Ovary (tissue), 9 donors: ENCODE data around the gene SND1. TPM values are rescaled to one million over a fixed set of nuclear protein-coding genes. Genes with fewer than 3 reads are reported as not detected.

Experiments used
- DNase-seq, 5 donors: peaks; one replicate each; pipeline ENCODE4 v3.0.0-alpha.2; 2019 to 2020
- H3K27ac ChIP-seq, 2 donors: fragments of 200-600 bp; one replicate each; pipeline versions ENCODE4 v1.5.1 to v1.8.0; 2019 to 2022
- H3K27me3 ChIP-seq: fragments of 200-600 bp; one replicate; pipeline ENCODE4 v1.8.0; 2022
- H3K36me3 ChIP-seq: fragments of 200-600 bp; sonication (generic); one replicate; pipeline ENCODE4 v1.5.1; 2019
- H3K4me1 ChIP-seq: one replicate; pipeline ENCODE4 v1.8.1; 2013; ENCODE audit warnings: mild to moderate bottlenecking, moderate library complexity; ENCODE audit not compliant: insufficient read depth
- H3K4me3 ChIP-seq: fragments of 200-600 bp; sonication (generic); one replicate; pipeline ENCODE4 v1.5.1; 2017
- H3K9me3 ChIP-seq, 2 donors: fragments of 200-600 bp in 1 of 2; sonication (generic) in 1 of 2; one replicate each; pipeline versions ENCODE4 v1.5.1 to v1.8.1; 2013 to 2019; ENCODE audit warnings: mild to moderate bottlenecking in 1 of 2, moderate library complexity in 1 of 2
- CTCF ChIP-seq, 3 donors: fragments of 450-650 bp in 2 of 3; fragments of 200-600 bp in 1 of 3; IDR thresholded peaks; one replicate each; pipeline versions ENCODE4 v1.5.1 to v1.8.0; 2016 to 2022; ENCODE audit warnings: antibody characterized with exemption in 3 of 3, mild to moderate bottlenecking in 1 of 3
- EP300 ChIP-seq: sonication (generic); formaldehyde crosslinking; IDR thresholded peaks from one replicate; pipeline ENCODE4 v1.6.1; 2017; ENCODE audit warnings: antibody characterized with exemption
- POLR2A ChIP-seq: fragments of 450-650 bp; IDR thresholded peaks from one replicate; pipeline ENCODE4 v1.6.1; 2017; ENCODE audit warnings: antibody characterized with exemption, mild to moderate bottlenecking, moderate library complexity
- WGBS, 3 donors: extraction: QIAGEN DNeasy Blood & Tissue Kit in 1 of 3; methylation state at CpG; one replicate each; pipeline versions ENCODE4 v1.1.5 to v1.1.7; 2013 to 2017; 5-methylcytosine and 5-hydroxymethylcytosine counted together
- intact Hi-C, 4 donors: fragments of 100-400 bp; cut with DNase I; formaldehyde crosslinking; loops; one replicate each; pipeline versions ENCODE4 v1.11.0 to v1.15.1; 2022 to 2023
- polyA plus RNA-seq, 2 donors: library from polyadenylated mRNA; stranded (reverse); fragments of 200-250 nt in 1 of 2; fragments of 350-450 nt in 1 of 2; fragmentation: Illumina TruSeq in 1 of 2; extraction: RNeasy Lipid Tissue Mini Kit (QIAGEN cat#74804) in 1 of 2; gene quantifications; one replicate each; pipeline ENCODE4 v1.2.3, GENCODE V29; 2013 to 2014
- total RNA-seq, 7 donors: library from RNA; depleted of rRNA in 2 of 7; stranded (reverse); fragments of >200 nt in 2 of 7; fragmentation: NEBNext Ultra II Directional in 3 of 7; extraction: Animal tissue kit (Norgen Biotek cat#: 25700) in 3 of 7; gene quantifications; one replicate each; pipeline versions ENCODE4 v1.1.0 to v1.2.4, GENCODE V29; 2016 to 2023
- donor health status: DM: no; HTN: no; CAD: no; lungs with moderate emphysema.
- donor health status: DM: no; HTN: no; CAD: no.
- donor health status: Bipolar disorder and iron deficiency.
- donor health status: DM: yes; HTN: yes; CAD: no.
- donor health status: DM: no; HTN: no; CAD: no.
- donor health status: DM: yes; HTN: yes; CAD: no.

Gene SND1
- total and polyA plus RNA-seq, 9 donors = 91.4 to 297 (median 182) TPM

GRCh38 chr7:127752829-127753228 lies 100.8 kb downstream of the SND1 start:
- no peak for DNase-seq

GRCh38 chr7:127754457-127754856 lies 102.5 kb downstream of the SND1 start:
- no peaks in the 10 kb centered on the region for H3K36me3 ChIP-seq
- H3K27ac ChIP-seq = no peak overlapping the region
- H3K9me3 ChIP-seq = no peaks in the 10 kb centered on the region
- DNase-seq = no peak
- H3K4me3 ChIP-seq = no peak overlapping the region
- H3K4me1 ChIP-seq = peaks cover 5% of the 10 kb centered on the region
- intact Hi-C loops = no loop called here
- no peaks in the 10 kb centered on the region for H3K27me3 ChIP-seq
- TF ChIP-seq CTCF (IDR thresholded peaks at IDR 0.05) (no peak), POLR2A (no peak), EP300 (no peak)

More at GRCh38 chr7:127752829-127753228, 100.8 kb downstream of the SND1 start:
- TF ChIP-seq POLR2A = no peak
- Histone ChIP-seq H3K9me3 (no peaks in the 10 kb centered on the region), H3K36me3 (no peaks in the 10 kb centered on the region), H3K27me3 (no peaks in the 10 kb centered on the region), H3K4me1 (peaks cover 5% of the 10 kb centered on the region), H3K4me3 (no peak overlapping the region), H3K27ac (no peak overlapping the region)
- intact Hi-C loops = no loop called here
- WGBS, 3 donors = 24 to 53% (median 27%) methylated on average over 1 of the region's 1 CpG

GRCh38 chr7:127755521-127755920 lies 103.5 kb downstream of the SND1 start:
- DNase-seq = no peak

GRCh38 chr7:127755965-127756364 lies 104.0 kb downstream of the SND1 start:
- intact Hi-C loops = no loop called here
- Histone ChIP-seq H3K27ac (no peak overlapping the region), H3K9me3 (no peaks in the 10 kb centered on the region), H3K27me3 (no peaks in the 10 kb centered on the region), H3K4me1 (peaks cover 4% of the 10 kb centered on the region), H3K36me3 (no peaks in the 10 kb centered on the region), H3K4me3 (no peak overlapping the region)
- WGBS, 3 donors = 65 to 82% (median 78%) methylated on average over 2 of the region's 2 CpGs
- DNase-seq = no peak
- TF ChIP-seq CTCF (IDR thresholded peaks at IDR 0.05) (no peak), EP300 (no peak), POLR2A (no peak)

More at GRCh38 chr7:127755521-127755920, 103.5 kb downstream of the SND1 start:
- Histone ChIP-seq H3K27me3 (no peaks in the 10 kb centered on the region), H3K36me3 (no peaks in the 10 kb centered on the region), H3K9me3 (no peaks in the 10 kb centered on the region), H3K4me3 (no peak overlapping the region), H3K27ac (no peak overlapping the region), H3K4me1 (peaks cover 5% of the 10 kb centered on the region)
- intact Hi-C loops = no loop called here
- WGBS, 3 donors = 43 to 60% (median 50%) methylated on average over 6 of the region's 6 CpGs
- TF ChIP-seq EP300 (no peak), POLR2A (no peak), CTCF (IDR thresholded peaks at IDR 0.05) (no peak)

- 96 to 98% (median 96%) methylated on average over 1 of the region's 1 CpG for WGBS, 3 donors
- Histone ChIP-seq H3K9me3 (no peaks in the 10 kb centered on the region), H3K27me3 (no peaks in the 10 kb centered on the region), H3K36me3 (no peaks in the 10 kb centered on the region), H3K4me3 (no peak overlapping the region), H3K27ac (no peak overlapping the region), H3K4me1 (peaks cover 2% of the 10 kb centered on the region)
- no peak for TF ChIP-seq CTCF (IDR thresholded peaks at IDR 0.05)
- no peak for TF ChIP-seq EP300
- TF ChIP-seq POLR2A = no peak
- no peak for DNase-seq
- intact Hi-C loops = no loop called here
Measured at GRCh38 chr7:127758105-127758504, 106.1 kb downstream of the SND1 start.
